ENCODE data around the gene BCLAF3. TPM values are rescaled to one million over a fixed set of nuclear protein-coding genes. Genes with fewer than 3 reads are reported as not detected.

BCLAF3 gene
- total and polyA plus RNA-seq, 2 donors = 4.4 to 6.4 TPM

GRCh38 chrX:19956923-19957322, 33.9 kb downstream of the BCLAF3 start:
- H3K9me3 ChIP-seq (ENCODE audit: control insufficient read depth in 2 of 2, insufficient read depth in 1 of 2, low read length in 1 of 2) = no peaks in the 10 kb centered on the region
- no peak for DNase-seq (ENCODE audit: low read depth in 6 of 9, low spot score in 9 of 9)
- no peak overlapping the region for H3K4me3 ChIP-seq (ENCODE audit: low read length in 2 of 2)
- H3K27ac ChIP-seq (ENCODE audit: low read depth in 1 of 2, low read length in 1 of 2) = no peak overlapping the region
- no peaks in the 10 kb centered on the region for H3K27me3 ChIP-seq (ENCODE audit: control insufficient read depth in 2 of 2, insufficient read depth in 1 of 2, low read length in 1 of 2)
- WGBS = over 99% methylated on average over 6 of the region's 6 CpGs
- peaks cover 0 to 3% of the 10 kb centered on the region in 2 donors for H3K36me3 ChIP-seq (ENCODE audit: control insufficient read depth in 2 of 2, insufficient read depth in 2 of 2, low read length in 1 of 2)
- H3K4me1 ChIP-seq (ENCODE audit: control insufficient read depth in 2 of 2, insufficient read depth in 2 of 2, low read length in 2 of 2) = no peaks in the 10 kb centered on the region

GRCh38 chrX:19956306-19956705, 34.6 kb downstream of the BCLAF3 start:
- Histone ChIP-seq H3K27ac (ENCODE audit: low read depth in 1 of 2, low read length in 1 of 2) (no peak overlapping the region), H3K36me3 (ENCODE audit: control insufficient read depth in 2 of 2, insufficient read depth in 2 of 2, low read length in 1 of 2) (peaks cover 0 to 3% of the 10 kb centered on the region in 2 donors), H3K4me3 (ENCODE audit: low read length in 2 of 2) (no peak overlapping the region), H3K27me3 (ENCODE audit: control insufficient read depth in 2 of 2, insufficient read depth in 1 of 2, low read length in 1 of 2) (no peaks in the 10 kb centered on the region), H3K4me1 (ENCODE audit: control insufficient read depth in 2 of 2, insufficient read depth in 2 of 2, low read length in 2 of 2) (no peaks in the 10 kb centered on the region), H3K9me3 (ENCODE audit: control insufficient read depth in 2 of 2, insufficient read depth in 1 of 2, low read length in 1 of 2) (no peaks in the 10 kb centered on the region)
- DNase-seq (ENCODE audit: low read depth in 6 of 9, low spot score in 9 of 9) = no peak

- H3K4me3 ChIP-seq (ENCODE audit: low read length in 2 of 2) = no peak overlapping the region
- 99% methylated on average over 2 of the region's 2 CpGs for WGBS
- H3K27me3 ChIP-seq (ENCODE audit: control insufficient read depth in 2 of 2, insufficient read depth in 1 of 2, low read length in 1 of 2) = no peaks in the 10 kb centered on the region
- peaks cover 0 to 3% of the 10 kb centered on the region in 2 donors for H3K36me3 ChIP-seq (ENCODE audit: control insufficient read depth in 2 of 2, insufficient read depth in 2 of 2, low read length in 1 of 2)
- no peaks in the 10 kb centered on the region for H3K9me3 ChIP-seq (ENCODE audit: control insufficient read depth in 2 of 2, insufficient read depth in 1 of 2, low read length in 1 of 2)
- no peak overlapping the region for H3K27ac ChIP-seq (ENCODE audit: low read depth in 1 of 2, low read length in 1 of 2)
- no peak for DNase-seq (ENCODE audit: low read depth in 6 of 9, low spot score in 9 of 9)
- no peaks in the 10 kb centered on the region for H3K4me1 ChIP-seq (ENCODE audit: control insufficient read depth in 2 of 2, insufficient read depth in 2 of 2, low read length in 2 of 2)
Measured at GRCh38 chrX:19955306-19955705, 35.6 kb downstream of the BCLAF3 start.

GRCh38 chrX:19954335-19955096, 36.3 kb downstream of the BCLAF3 start:
- DNase-seq (ENCODE audit: low read depth in 6 of 9, low spot score in 9 of 9) = no peak
- H3K9me3 ChIP-seq (ENCODE audit: control insufficient read depth in 2 of 2, insufficient read depth in 1 of 2, low read length in 1 of 2) = no peaks in the 10 kb centered on the region
- WGBS = 99% methylated on average over 2 of the region's 2 CpGs

GRCh38 chrX:19953145-19953544, 37.7 kb downstream of the BCLAF3 start:
- H3K27me3 ChIP-seq (ENCODE audit: control insufficient read depth in 2 of 2, insufficient read depth in 1 of 2, low read length in 1 of 2) = no peaks in the 10 kb centered on the region
- no peaks in the 10 kb centered on the region for H3K4me1 ChIP-seq (ENCODE audit: control insufficient read depth in 2 of 2, insufficient read depth in 2 of 2, low read length in 2 of 2)
- H3K4me3 ChIP-seq (ENCODE audit: low read length in 2 of 2) = no peak overlapping the region
- no peaks in the 10 kb centered on the region for H3K9me3 ChIP-seq (ENCODE audit: control insufficient read depth in 2 of 2, insufficient read depth in 1 of 2, low read length in 1 of 2)
- no peak for DNase-seq (ENCODE audit: low read depth in 6 of 9, low spot score in 9 of 9)
- 81% methylated on average over 3 of the region's 3 CpGs for WGBS
- no peak overlapping the region for H3K27ac ChIP-seq (ENCODE audit: low read depth in 1 of 2, low read length in 1 of 2)
- peaks cover 3% of the 10 kb centered on the region in 2 donors for H3K36me3 ChIP-seq (ENCODE audit: control insufficient read depth in 2 of 2, insufficient read depth in 2 of 2, low read length in 1 of 2)

More at GRCh38 chrX:19954335-19955096, 36.3 kb downstream of the BCLAF3 start:
- no peak overlapping the region for H3K27ac ChIP-seq (ENCODE audit: low read depth in 1 of 2, low read length in 1 of 2)
- H3K4me1 ChIP-seq (ENCODE audit: control insufficient read depth in 2 of 2, insufficient read depth in 2 of 2, low read length in 2 of 2) = no peaks in the 10 kb centered on the region
- H3K36me3 ChIP-seq (ENCODE audit: control insufficient read depth in 2 of 2, insufficient read depth in 2 of 2, low read length in 1 of 2) = peaks cover 0 to 3% of the 10 kb centered on the region in 2 donors
- H3K27me3 ChIP-seq (ENCODE audit: control insufficient read depth in 2 of 2, insufficient read depth in 1 of 2, low read length in 1 of 2) = no peaks in the 10 kb centered on the region
- H3K4me3 ChIP-seq (ENCODE audit: low read length in 2 of 2) = no peak overlapping the region

GRCh38 chrX:19949340-19949739, 41.5 kb downstream of the BCLAF3 start:
- WGBS = 96% methylated on average over 2 of the region's 2 CpGs
- Histone ChIP-seq H3K36me3 (ENCODE audit: control insufficient read depth in 2 of 2, insufficient read depth in 2 of 2, low read length in 1 of 2) (peaks cover 3% of the 10 kb centered on the region in 2 donors), H3K4me3 (ENCODE audit: low read length in 2 of 2) (no peak overlapping the region), H3K9me3 (ENCODE audit: control insufficient read depth in 2 of 2, insufficient read depth in 1 of 2, low read length in 1 of 2) (no peaks in the 10 kb centered on the region), H3K27ac (ENCODE audit: low read depth in 1 of 2, low read length in 1 of 2) (no peak overlapping the region), H3K27me3 (ENCODE audit: control insufficient read depth in 2 of 2, insufficient read depth in 1 of 2, low read length in 1 of 2) (no peaks in the 10 kb centered on the region), H3K4me1 (ENCODE audit: control insufficient read depth in 2 of 2, insufficient read depth in 2 of 2, low read length in 2 of 2) (no peaks in the 10 kb centered on the region)
- no peak for DNase-seq (ENCODE audit: low read depth in 6 of 9, low spot score in 9 of 9)

GRCh38 chrX:19947612-19948011, 43.2 kb downstream of the BCLAF3 start:
- no peak overlapping the region for H3K27ac ChIP-seq (ENCODE audit: low read depth in 1 of 2, low read length in 1 of 2)
- H3K9me3 ChIP-seq (ENCODE audit: control insufficient read depth in 2 of 2, insufficient read depth in 1 of 2, low read length in 1 of 2) = no peaks in the 10 kb centered on the region
- no peaks in the 10 kb centered on the region for H3K27me3 ChIP-seq (ENCODE audit: control insufficient read depth in 2 of 2, insufficient read depth in 1 of 2, low read length in 1 of 2)
- no peak for DNase-seq (ENCODE audit: low read depth in 6 of 9, low spot score in 9 of 9)
- no peak overlapping the region for H3K4me3 ChIP-seq (ENCODE audit: low read length in 2 of 2)
- no peaks in the 10 kb centered on the region for H3K4me1 ChIP-seq (ENCODE audit: control insufficient read depth in 2 of 2, insufficient read depth in 2 of 2, low read length in 2 of 2)
- peaks cover 0 to 3% of the 10 kb centered on the region in 2 donors for H3K36me3 ChIP-seq (ENCODE audit: control insufficient read depth in 2 of 2, insufficient read depth in 2 of 2, low read length in 1 of 2)
- whole genome bisulfite sequencing = 96% methylated on average over 1 of the region's 1 CpG

Other genes starting within 250 kb of the BCLAF3 start
- 48.1 TPM for gene SH3KBP1, start 103.5 kb downstream of the BCLAF3 start, total RNA-seq
- gene SH3KBP1, start 103.5 kb downstream of the BCLAF3 start, polyA plus RNA-seq = 27.4 TPM
- gene MAP7D2, start 125.8 kb upstream of the BCLAF3 start, total RNA-seq = 2.6 TPM
- gene MAP7D2, start 125.8 kb upstream of the BCLAF3 start, polyA plus RNA-seq = 4.4 TPM
- gene EIF1AX, start 150.8 kb upstream of the BCLAF3 start, total RNA-seq = 45.3 TPM
- 40.5 TPM for gene EIF1AX, start 150.8 kb upstream of the BCLAF3 start, polyA plus RNA-seq

Measured in thymus (tissue), 11 donors.